Stomach (tissue), 4 donors: Measurements from ENCODE around the gene JMY.

Experiments
- CTCF ChIP-seq, 7 experiments: fragments of 450-650 bp in 4 of 7; fragments of 200-600 bp in 3 of 7; sonication (generic) in 3 of 7; IDR thresholded peaks; one replicate each; pipeline ENCODE4 v1.5.1; 2016 to 2019; ENCODE audit warnings: antibody characterized with exemption in 7 of 7, control low read depth in 2 of 7, mild to moderate bottlenecking in 1 of 7
- EP300 ChIP-seq: sonication (generic); formaldehyde crosslinking; IDR thresholded peaks from one replicate; pipeline ENCODE4 v1.6.1; 2017; ENCODE audit warnings: antibody characterized with exemption
- POLR2A ChIP-seq, 4 donors: fragments of 450-650 bp; IDR thresholded peaks; one replicate each; pipeline ENCODE4 v1.6.1; 2016; ENCODE audit warnings: antibody characterized with exemption in 4 of 4, control low read depth in 2 of 4, mild to moderate bottlenecking in 1 of 4, moderate library complexity in 1 of 4
- POLR2AphosphoS5 ChIP-seq, 3 donors: sonication (generic); formaldehyde crosslinking; IDR thresholded peaks; one replicate each; pipeline ENCODE4 v1.6.1; 2016; ENCODE audit warnings: antibody characterized with exemption in 3 of 3

- TF ChIP-seq CTCF (IDR thresholded peaks at IDR 0.05) (no peak), EP300 (no peak), POLR2AphosphoS5 (IDR thresholded peaks at IDR 0.05) (no peak), POLR2A (IDR thresholded peaks at IDR 0.05) (no peak)
Measured at GRCh38 chr5:79285285-79285684, 49.4 kb downstream of the JMY start.
